Neural progenitor cell (in vitro differentiated cells): ENCODE data around the gene TTLL3. TPM values are rescaled to one million over a fixed set of nuclear protein-coding genes. Genes with fewer than 3 reads are reported as not detected.

Source experiments
- DNase-seq: peaks from one replicate; pipeline ENCODE4 v3.0.0-alpha.2; 2016; ENCODE audit warnings: low spot score
- H2AFZ ChIP-seq: fragments of 200-600 bp; sonication (generic); replicated peaks from 2 replicates; pipeline ENCODE4 v1.6.1; 2016; ENCODE audit warnings: antibody characterized with exemption
- H3F3A ChIP-seq: fragments of 200-600 bp; sonication (generic); 2 replicates; pipeline ENCODE4 v1.6.1; 2016; ENCODE audit warnings: antibody characterized with exemption, low read depth
- H3K27ac ChIP-seq: fragments of 200-600 bp; sonication (generic); 2 replicates; pipeline ENCODE4 v1.5.1; 2016; ENCODE audit warnings: mild to moderate bottlenecking
- H3K27me3 ChIP-seq: fragments of 200-600 bp; sonication (generic); 2 replicates; pipeline ENCODE4 v1.6.1; 2016; ENCODE audit warnings: mild to moderate bottlenecking, moderate library complexity
- H3K36me3 ChIP-seq: fragments of 200-600 bp; sonication (generic); 2 replicates; pipeline ENCODE4 v1.5.1; 2016
- H3K4me1 ChIP-seq: fragments of 200-600 bp; sonication (generic); 2 replicates; pipeline ENCODE4 v1.6.1; 2016; ENCODE audit warnings: mixed run types
- H3K4me2 ChIP-seq: fragments of 200-600 bp; sonication (generic); 2 replicates; pipeline ENCODE4 v1.6.1; 2016
- H3K4me3 ChIP-seq: fragments of 200-600 bp; sonication (generic); 2 replicates; pipeline ENCODE4 v1.5.1; 2016
- H3K79me2 ChIP-seq: fragments of 200-600 bp; sonication (generic); 2 replicates; pipeline ENCODE4 v1.6.1; 2016; ENCODE audit warnings: low read depth
- H3K9ac ChIP-seq: fragments of 200-600 bp; sonication (generic); 2 replicates; pipeline ENCODE4 v1.6.1; 2016
- H3K9me3 ChIP-seq: fragments of 200-600 bp; sonication (generic); 2 replicates; pipeline ENCODE4 v1.5.1; 2016; ENCODE audit warnings: low read depth
- H4K20me1 ChIP-seq: fragments of 200-600 bp; sonication (generic); 2 replicates; pipeline ENCODE4 v1.6.1; 2016; ENCODE audit warnings: low read depth
- H3K27ac Mint-ChIP-seq: 3 replicates; pipeline ENCODE4 v1.8.0; 2021; ENCODE audit warnings: mixed read lengths
- H3K27me3 Mint-ChIP-seq: 2 replicates; pipeline ENCODE4 v1.8.0; 2022; ENCODE audit warnings: low read depth, mild to moderate bottlenecking, inconsistent platforms, moderate library complexity, mixed read lengths; ENCODE audit not compliant: insufficient read depth
- H3K36me3 Mint-ChIP-seq: 3 replicates; pipeline ENCODE4 v1.8.0; 2021; ENCODE audit warnings: mixed read lengths
- H3K4me1 Mint-ChIP-seq: 3 replicates; pipeline ENCODE4 v1.8.0; 2021; ENCODE audit warnings: mixed read lengths
- H3K4me3 Mint-ChIP-seq: 3 replicates; pipeline ENCODE4 v1.8.0; 2021; ENCODE audit warnings: mild to moderate bottlenecking, moderate library complexity, mixed read lengths
- H3K9me3 Mint-ChIP-seq: 3 replicates; pipeline ENCODE4 v1.8.0; 2020; ENCODE audit warnings: mixed read lengths
- EZH2 ChIP-seq: fragments of 200-600 bp; sonication (generic); IDR thresholded peaks from 2 replicates; pipeline ENCODE4 v1.6.1; 2017; ENCODE audit warnings: antibody characterized with exemption, mild to moderate bottlenecking, moderate library complexity
- EZH2phosphoT487 ChIP-seq: fragments of 200-600 bp; sonication (generic); IDR thresholded peaks from 2 replicates; pipeline ENCODE4 v1.6.1; 2017; ENCODE audit warnings: antibody characterized with exemption
- total RNA-seq: library from RNA; depleted of rRNA; stranded (reverse); fragments of >200 nt; gene quantifications from 2 replicates; pipeline ENCODE4 v1.2.3, GENCODE V29; 2015; ENCODE audit warnings: low replicate concordance
- TF ChIP-seq, protein P1 (sequence below): fragments of 200-600 bp; sonication (generic); IDR thresholded peaks from 2 replicates; pipeline ENCODE4 v1.5.1; 2017; ENCODE audit warnings: antibody characterized with exemption, mild to moderate bottlenecking

Gene TTLL3
- total RNA-seq, 1 donor from 2014 or later: 15.0 TPM

DNA sequence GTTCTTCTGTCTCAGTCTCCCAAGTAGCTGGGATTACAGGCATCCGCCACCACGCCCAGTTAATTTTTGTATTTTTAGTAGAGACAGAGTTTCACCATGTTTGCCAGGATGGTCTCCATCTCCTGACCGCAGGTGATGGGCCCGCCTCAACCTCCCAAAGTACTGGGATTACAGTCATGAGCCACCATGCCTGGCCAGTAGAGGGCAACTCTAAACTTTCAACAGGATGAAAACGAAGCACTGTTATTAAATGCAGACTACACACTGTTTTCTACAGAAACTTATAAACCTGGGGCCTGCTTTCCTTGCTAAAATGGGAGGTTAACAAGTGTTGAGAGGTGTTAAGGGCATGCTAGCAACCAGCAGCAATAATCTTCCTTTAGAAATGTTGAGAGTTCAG lies 9.5 kb upstream of the TTLL3 start:
- Histone ChIP-seq H3K4me1 (no peaks in the 10 kb centered on the region), H3K4me2 (no peak overlapping the region), H3K4me3 (no peak overlapping the region), H3K27me3 (no peaks in the 10 kb centered on the region), H3K79me2 (peaks cover 20% of the 10 kb centered on the region), H3K36me3 (peaks cover 11% of the 10 kb centered on the region), H3K27ac (no peak overlapping the region), H4K20me1 (no peaks in the 10 kb centered on the region), H3K9me3 (no peaks in the 10 kb centered on the region), H3F3A (peaks cover 16% of the 10 kb centered on the region), H3K9ac (no peak overlapping the region), H2AFZ (no peak overlapping the region)
- no peak overlapping the region for H3K27ac Mint-ChIP-seq
- no peaks in the 10 kb centered on the region for H3K9me3 Mint-ChIP-seq
- no peak overlapping the region for H3K4me3 Mint-ChIP-seq
- H3K36me3 Mint-ChIP-seq: peaks cover 31% of the 10 kb centered on the region
- no peak for DNase-seq
- TF ChIP-seq, protein P1, sequence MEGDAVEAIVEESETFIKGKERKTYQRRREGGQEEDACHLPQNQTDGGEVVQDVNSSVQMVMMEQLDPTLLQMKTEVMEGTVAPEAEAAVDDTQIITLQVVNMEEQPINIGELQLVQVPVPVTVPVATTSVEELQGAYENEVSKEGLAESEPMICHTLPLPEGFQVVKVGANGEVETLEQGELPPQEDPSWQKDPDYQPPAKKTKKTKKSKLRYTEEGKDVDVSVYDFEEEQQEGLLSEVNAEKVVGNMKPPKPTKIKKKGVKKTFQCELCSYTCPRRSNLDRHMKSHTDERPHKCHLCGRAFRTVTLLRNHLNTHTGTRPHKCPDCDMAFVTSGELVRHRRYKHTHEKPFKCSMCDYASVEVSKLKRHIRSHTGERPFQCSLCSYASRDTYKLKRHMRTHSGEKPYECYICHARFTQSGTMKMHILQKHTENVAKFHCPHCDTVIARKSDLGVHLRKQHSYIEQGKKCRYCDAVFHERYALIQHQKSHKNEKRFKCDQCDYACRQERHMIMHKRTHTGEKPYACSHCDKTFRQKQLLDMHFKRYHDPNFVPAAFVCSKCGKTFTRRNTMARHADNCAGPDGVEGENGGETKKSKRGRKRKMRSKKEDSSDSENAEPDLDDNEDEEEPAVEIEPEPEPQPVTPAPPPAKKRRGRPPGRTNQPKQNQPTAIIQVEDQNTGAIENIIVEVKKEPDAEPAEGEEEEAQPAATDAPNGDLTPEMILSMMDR: peak; percentile 44
- TF ChIP-seq EZH2 (no peak), EZH2phosphoT487 (no peak)
- peaks cover 7% of the 10 kb centered on the region for H3K27me3 Mint-ChIP-seq
- no peaks in the 10 kb centered on the region for H3K4me1 Mint-ChIP-seq

DNA sequence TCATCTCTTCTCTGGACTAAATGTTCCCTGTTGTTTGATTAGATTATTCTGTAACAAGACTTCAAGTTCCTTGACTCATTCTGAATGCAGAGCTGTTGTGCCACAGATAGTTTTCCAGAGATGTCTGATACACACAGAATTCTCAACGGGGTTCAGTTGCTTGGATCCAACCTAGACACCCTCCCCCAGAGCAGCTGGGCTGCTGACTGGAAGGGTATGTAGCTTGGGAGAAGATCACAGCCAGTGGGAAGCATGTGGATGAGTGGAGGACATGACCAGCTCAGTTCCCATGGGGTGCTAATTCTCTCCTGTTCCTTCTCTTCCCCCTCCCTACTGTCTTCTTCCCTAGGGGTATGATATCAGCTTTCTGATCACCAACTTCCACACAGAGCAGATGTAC lies 6.6 kb upstream of the TTLL3 start:
- Histone ChIP-seq H3K4me3 (no peak overlapping the region), H3K79me2 (no peaks in the 10 kb centered on the region), H3K27ac (no peak overlapping the region), H3K27me3 (no peaks in the 10 kb centered on the region), H3K36me3 (peaks cover 7% of the 10 kb centered on the region), H3K9ac (no peak overlapping the region), H3K4me2 (no peak overlapping the region), H3F3A (peaks cover 40% of the 10 kb centered on the region), H4K20me1 (no peaks in the 10 kb centered on the region), H2AFZ (no peak overlapping the region), H3K4me1 (peaks cover 18% of the 10 kb centered on the region), H3K9me3 (no peaks in the 10 kb centered on the region)
- Mint-ChIP-seq H3K27me3 (peaks cover 7% of the 10 kb centered on the region), H3K4me1 (peaks cover 5% of the 10 kb centered on the region), H3K36me3 (peaks cover 27% of the 10 kb centered on the region), H3K4me3 (no peak overlapping the region), H3K9me3 (no peaks in the 10 kb centered on the region), H3K27ac (no peak overlapping the region)
- DNase-seq: no peak
- TF ChIP-seq, protein P1: no peak
- TF ChIP-seq EZH2: no peak
- no peak for TF ChIP-seq EZH2phosphoT487

DNA sequence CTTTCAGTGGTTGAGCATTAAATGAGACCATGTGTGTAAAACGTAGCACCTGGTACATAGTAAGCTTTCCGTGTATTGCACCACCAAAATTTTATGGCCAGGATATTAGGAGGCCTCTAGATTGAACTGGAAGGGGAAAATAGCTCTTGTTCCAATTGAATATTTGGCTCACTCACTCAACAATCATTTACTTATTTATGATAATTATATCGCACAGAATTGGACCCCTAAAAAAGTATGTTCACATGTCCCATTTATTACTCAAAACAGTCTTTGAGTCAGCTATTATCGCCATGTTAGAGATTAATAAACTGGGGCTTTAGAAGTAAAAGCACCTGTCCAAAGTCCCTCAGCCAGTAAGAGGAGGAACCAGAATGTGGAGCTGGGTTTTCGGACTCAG lies 5.1 kb upstream of the TTLL3 start:
- Histone ChIP-seq H3F3A (peaks cover 43% of the 10 kb centered on the region), H3K27ac (no peak overlapping the region), H3K36me3 (peaks cover 7% of the 10 kb centered on the region), H3K9me3 (no peaks in the 10 kb centered on the region), H3K9ac (no peak overlapping the region), H4K20me1 (no peaks in the 10 kb centered on the region), H3K4me2 (no peak overlapping the region), H3K4me1 (peaks cover 30% of the 10 kb centered on the region), H3K79me2 (no peaks in the 10 kb centered on the region), H2AFZ (no peak overlapping the region), H3K27me3 (no peaks in the 10 kb centered on the region), H3K4me3 (no peak overlapping the region)
- Mint-ChIP-seq H3K27ac (no peak overlapping the region), H3K27me3 (peaks cover 7% of the 10 kb centered on the region), H3K36me3 (peaks cover 21% of the 10 kb centered on the region), H3K4me3 (no peak overlapping the region), H3K9me3 (no peaks in the 10 kb centered on the region), H3K4me1 (peaks cover 14% of the 10 kb centered on the region)
- DNase-seq: no peak
- TF ChIP-seq EZH2 (no peak), EZH2phosphoT487 (no peak)
- TF ChIP-seq, protein P1: no peak

DNA sequence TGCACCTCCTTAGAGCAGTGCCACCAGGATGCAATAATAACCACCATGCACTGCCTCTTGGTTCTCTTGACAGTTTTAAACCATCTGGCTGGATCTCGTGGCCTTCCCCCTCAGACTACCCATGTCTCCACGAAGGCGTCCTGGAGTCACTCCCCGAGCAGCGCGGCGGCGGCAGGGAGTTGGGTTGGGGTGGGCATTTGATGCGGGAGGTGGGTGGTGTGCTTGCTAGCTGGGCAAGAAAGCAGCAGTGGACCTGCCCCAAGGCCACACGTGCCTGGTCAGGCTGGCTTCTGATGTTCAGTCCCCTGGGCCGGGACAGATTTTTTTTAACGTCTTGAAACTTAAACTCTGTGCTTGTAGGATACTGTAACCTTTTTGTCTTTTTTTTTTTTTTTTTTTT lies 3.9 kb upstream of the TTLL3 start:
- peaks cover 19% of the 10 kb centered on the region for H3K36me3 Mint-ChIP-seq
- Histone ChIP-seq H3K4me2 (no peak overlapping the region), H3K9me3 (no peaks in the 10 kb centered on the region), H3K4me3 (no peak overlapping the region), H4K20me1 (no peaks in the 10 kb centered on the region), H3F3A (peaks cover 42% of the 10 kb centered on the region), H3K27ac (peak overlapping the region; percentile 90), H3K9ac (no peak overlapping the region), H3K4me1 (peaks cover 35% of the 10 kb centered on the region), H3K27me3 (peaks cover 4% of the 10 kb centered on the region), H3K36me3 (peaks cover 6% of the 10 kb centered on the region), H3K79me2 (no peaks in the 10 kb centered on the region), H2AFZ (no peak overlapping the region)
- H3K4me1 Mint-ChIP-seq: peaks cover 23% of the 10 kb centered on the region
- no peaks in the 10 kb centered on the region for H3K9me3 Mint-ChIP-seq
- peaks cover 7% of the 10 kb centered on the region for H3K27me3 Mint-ChIP-seq
- H3K27ac Mint-ChIP-seq: no peak overlapping the region
- no peak for DNase-seq
- TF ChIP-seq, protein P1: no peak
- TF ChIP-seq EZH2: no peak
- TF ChIP-seq EZH2phosphoT487: no peak
- H3K4me3 Mint-ChIP-seq: no peak overlapping the region
